GM08714 (cell line): ENCODE data around the gene C6orf89.
"Not testable (repeated sequence)": the region's sequence is repeated elsewhere in the genome, so short reads cannot be mapped to it uniquely, and the experiment has no call there.

Experiments used
- H3K4me3 ChIP-seq: fragments of 200-500 bp; sonication (Bioruptor generic); 2 replicates; pipeline ENCODE4 v1.5.1; 2014; ENCODE audit warnings: mild to moderate bottlenecking, low read length, inconsistent platforms
- ZNF274 ChIP-seq: IDR thresholded peaks from 2 replicates; pipeline ENCODE4 v1.6.1; 2012; ENCODE audit warnings: mild to moderate bottlenecking, low read depth, low read length

Gene C6orf89

DNA sequence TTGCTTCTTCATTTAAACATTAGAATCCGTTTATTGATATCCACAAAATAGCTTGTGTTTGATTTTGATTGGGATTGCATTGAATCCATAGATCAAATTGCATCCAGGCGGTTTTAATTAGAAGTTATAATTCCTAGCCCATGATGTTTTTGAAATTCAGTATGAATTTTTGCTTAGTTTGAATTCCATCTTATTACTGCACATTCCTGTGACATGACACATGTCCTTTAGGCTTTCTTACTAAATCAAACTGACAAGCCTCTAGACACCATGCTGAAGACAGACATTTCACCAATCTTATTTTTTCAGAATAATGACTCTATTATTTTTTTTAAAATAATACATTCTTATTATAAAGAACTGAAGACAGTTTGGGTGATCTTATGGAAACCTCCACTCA lies 47.4 kb downstream of the C6orf89 start:
- H3K4me3 ChIP-seq: no peak overlapping the region
- no peak for TF ChIP-seq ZNF274

DNA sequence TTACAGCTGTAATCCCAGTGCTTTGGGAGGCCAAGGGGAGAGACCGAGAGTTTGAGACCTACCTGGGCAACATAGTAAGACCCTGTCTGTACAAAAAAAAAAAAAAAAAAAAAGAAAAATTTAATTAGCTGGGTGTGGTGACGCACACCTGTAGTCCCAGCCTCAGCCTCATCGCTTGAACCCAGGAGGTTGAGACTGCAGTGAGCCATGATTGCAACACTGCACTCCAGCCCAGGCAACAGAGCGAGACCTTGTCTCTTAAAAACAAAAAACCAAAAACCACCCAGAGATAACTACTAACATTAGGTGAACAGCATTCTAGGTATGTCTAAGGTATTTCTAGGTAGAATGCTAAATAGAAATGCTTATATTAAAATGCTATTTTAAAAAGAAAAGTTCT lies 47.8 kb downstream of the C6orf89 start:
- H3K4me3 ChIP-seq: no peak overlapping the region
- no peak for TF ChIP-seq ZNF274

- TF ChIP-seq ZNF274: no peak
- no peak overlapping the region for H3K4me3 ChIP-seq
Measured at GRCh38 chr6:36934901-36935300, 49.1 kb downstream of the C6orf89 start.

DNA sequence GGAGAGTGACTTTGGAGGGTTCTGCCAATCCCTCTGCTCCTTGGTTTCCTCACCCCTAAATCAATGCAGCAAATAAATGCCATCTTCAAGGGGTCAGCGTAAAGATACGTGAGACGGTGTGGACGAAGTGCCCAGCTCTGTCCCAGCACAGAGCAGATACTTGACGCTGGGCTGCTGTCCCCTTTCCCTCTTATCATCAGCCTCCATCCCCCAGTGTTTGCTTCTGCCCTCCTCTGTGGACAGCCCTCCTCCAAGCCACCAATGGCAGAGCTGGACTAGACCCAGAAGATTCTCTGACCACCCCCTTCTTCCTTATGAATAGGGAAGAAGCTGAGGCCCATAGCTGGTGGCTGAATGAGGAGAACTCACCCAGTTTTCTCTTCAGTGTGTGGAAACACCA lies 51.1 kb downstream of the C6orf89 start:
- H3K4me3 ChIP-seq: no peak overlapping the region
- no peak for TF ChIP-seq ZNF274

DNA sequence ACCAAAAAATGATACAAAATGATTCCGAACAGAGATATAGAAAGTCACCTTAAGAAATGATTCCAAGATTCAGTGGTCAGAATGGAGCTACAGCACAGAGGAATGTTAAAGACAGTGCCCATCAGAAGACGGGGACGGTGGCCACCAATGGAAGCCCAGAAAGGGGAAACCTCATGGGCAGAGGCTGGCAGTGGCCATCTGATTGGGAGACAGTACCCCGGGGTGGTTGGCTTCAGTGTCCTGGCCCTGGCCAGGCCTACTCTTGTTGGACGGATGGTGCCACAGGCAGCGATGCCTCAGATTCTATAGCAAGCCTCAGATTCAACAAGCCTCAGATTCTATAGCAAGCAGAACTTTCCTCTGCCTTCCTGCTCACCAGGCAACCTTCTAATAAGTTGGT lies 52.1 kb downstream of the C6orf89 start:
- no peak for TF ChIP-seq ZNF274
- H3K4me3 ChIP-seq: no peak overlapping the region

DNA sequence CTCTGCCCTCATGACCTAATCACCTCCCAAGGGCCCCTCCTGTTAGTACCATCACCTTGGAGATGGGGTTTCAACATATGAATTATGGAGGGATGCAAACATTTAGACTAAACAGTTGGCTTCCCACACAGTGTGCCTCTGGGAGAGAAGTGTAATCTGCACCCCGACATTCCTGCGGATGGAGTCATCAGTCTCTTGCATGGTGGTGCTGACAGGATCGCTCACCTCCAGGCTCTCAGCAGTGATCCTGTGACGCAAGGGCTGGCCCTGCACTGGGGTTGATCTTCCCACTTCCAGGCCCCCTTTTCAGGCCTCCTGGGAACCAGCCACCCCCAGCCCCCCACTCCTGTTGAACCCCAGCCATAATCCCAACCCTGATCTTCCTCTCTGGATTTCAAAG lies 52.8 kb downstream of the C6orf89 start:
- H3K4me3 ChIP-seq: no peak overlapping the region
- TF ChIP-seq ZNF274: no peak

DNA sequence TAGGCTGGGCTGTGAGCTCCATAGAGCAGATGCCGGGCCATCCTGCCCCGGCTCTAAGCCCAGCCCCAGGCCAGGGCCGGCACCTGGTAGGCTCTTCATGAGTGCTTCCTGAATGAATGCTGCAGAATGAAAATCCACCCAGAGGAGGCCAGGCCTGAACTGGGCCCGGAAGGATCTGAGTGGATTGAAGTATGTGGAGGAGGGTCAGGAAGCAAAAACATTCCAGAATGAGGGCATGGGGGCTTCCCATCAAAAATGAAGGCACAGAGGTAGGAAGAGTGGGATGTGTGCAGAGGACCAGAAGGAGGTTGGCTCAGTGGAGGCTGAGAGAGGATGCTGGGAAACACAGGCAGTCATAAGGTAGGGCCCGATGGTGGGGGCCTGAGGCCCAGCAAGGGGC lies 53.3 kb downstream of the C6orf89 start:
- H3K4me3 ChIP-seq: not testable (repeated sequence)

- H3K4me3 ChIP-seq: no peak overlapping the region
- no peak for TF ChIP-seq ZNF274
Measured at GRCh38 chr6:36940027-36940426, 54.3 kb downstream of the C6orf89 start.

DNA sequence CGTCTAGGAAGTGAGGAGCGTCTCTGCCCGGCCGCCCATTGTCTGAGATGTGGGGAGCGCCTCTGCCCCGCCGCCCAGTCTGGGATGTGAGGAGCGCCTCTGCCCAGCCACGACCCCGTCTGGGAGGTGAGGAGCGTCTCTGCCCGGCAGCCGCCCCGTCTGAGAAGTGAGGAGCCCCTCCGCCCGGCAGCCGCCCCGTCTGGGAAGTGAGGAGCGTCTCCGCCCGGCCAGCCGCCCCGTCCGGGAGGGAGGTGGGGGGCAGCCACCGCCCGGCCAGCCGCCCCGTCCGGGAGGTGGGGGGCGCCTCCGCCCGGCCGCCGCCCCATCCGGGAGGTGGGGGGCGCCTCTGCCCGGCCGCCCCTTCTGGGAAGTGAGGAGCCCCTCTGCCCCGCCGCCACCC lies 55.8 kb downstream of the C6orf89 start:
- H3K4me3 ChIP-seq: not testable (repeated sequence)

- not testable (repeated sequence) for H3K4me3 ChIP-seq
Measured at GRCh38 chr6:36942329-36942728, 56.6 kb downstream of the C6orf89 start.

- H3K4me3 ChIP-seq: no peak overlapping the region
- no peak for TF ChIP-seq ZNF274
Measured at GRCh38 chr6:36944650-36945049, 58.9 kb downstream of the C6orf89 start.

DNA sequence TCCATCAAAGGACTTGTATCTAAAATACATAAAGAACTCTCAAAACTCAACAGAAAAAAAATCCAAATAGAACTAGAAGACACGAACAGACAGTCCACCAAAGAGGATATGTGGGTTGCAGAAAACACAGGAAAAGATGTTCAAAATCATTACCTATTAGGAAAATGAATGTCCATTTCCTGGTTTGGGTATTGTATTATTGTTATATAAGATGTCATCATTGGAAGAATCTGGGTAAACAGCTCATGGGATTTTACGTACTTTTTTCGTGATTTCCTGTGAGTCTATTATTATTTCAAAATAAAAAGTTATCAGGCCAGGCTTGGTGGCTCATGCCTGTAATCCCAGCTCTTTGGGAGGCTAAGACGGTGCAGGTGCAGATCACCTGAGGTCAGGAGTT lies 59.5 kb downstream of the C6orf89 start:
- no peak for TF ChIP-seq ZNF274
- H3K4me3 ChIP-seq: no peak overlapping the region

- no peak for TF ChIP-seq ZNF274
- no peak overlapping the region for H3K4me3 ChIP-seq
Measured at GRCh38 chr6:36946526-36946925, 60.8 kb downstream of the C6orf89 start.

DNA sequence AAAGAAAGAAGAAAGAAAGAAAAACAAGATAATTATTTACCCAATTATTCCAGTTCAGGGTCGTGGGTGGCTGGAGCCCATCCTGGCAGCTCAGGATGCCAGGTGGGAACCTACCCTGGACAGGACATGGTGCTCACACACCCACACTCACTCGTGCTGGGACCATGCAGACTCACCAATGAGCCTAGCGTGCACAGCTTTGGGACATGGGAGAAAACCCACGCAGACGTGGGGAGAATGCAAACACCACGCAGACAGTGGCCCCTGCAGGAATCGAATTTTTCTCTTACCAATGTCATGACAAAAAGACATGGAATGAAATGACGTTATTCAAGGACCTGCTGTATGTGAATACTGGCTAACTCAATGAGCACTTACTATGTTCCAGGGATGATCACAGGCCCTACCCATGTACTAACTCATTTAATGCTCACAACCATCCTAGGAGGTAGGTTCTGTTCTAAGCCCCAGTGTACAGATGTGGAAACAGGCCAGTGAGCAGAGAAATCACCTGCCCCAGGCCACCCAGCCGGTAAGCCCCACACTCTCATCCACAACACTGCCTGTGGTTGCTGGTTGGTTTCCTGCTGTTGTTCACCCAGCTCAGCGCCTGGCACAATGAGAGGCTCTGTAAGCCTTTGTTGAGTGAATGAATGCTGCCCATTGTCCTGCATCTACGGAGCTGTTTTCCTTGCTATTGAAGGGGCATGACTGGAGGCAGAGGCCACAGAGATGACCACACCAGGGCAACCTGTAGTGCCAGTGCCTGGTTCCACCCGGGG lies 62.0 kb downstream of the C6orf89 start:
- no peak overlapping the region for H3K4me3 ChIP-seq
- TF ChIP-seq ZNF274: no peak

DNA sequence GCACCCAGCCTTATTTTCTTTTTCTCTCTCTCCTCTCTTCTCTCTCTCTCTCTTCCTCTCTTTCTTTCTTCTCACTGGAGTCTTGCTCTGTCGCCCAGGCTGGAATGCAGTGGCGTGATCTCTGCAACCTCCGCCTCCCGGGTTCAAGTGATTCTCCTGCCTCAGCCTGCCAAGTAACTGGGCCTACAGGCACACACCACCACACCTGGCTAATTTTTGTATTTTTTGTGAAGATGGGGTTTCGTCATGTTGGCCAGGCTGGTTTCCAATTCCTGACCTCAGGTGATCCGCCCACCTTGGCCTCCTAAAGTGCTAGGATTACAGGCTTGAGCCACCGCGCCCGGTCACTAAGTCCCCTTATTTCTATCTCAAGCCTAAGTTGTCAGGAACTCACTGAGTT lies 63.3 kb downstream of the C6orf89 start:
- H3K4me3 ChIP-seq: not testable (repeated sequence)

- H3K4me3 ChIP-seq: no peak overlapping the region
- no peak for TF ChIP-seq ZNF274
Measured at GRCh38 chr6:36949636-36950035, 63.9 kb downstream of the C6orf89 start.
